GM18508 (cell line): ENCODE data around the gene CERK.
"Not testable (repeated sequence)": the region's sequence is repeated elsewhere in the genome, so short reads cannot be mapped to it uniquely, and the experiment has no call there.

ENCODE experiments used
- ATAC-seq: cut with Tn5 transposase; IDR thresholded peaks from one replicate; pipeline ENCODE4 v1.9.1; 2021; ENCODE audit warnings: moderate number of reproducible peaks; ENCODE audit not compliant: insufficient read depth, unreplicated experiment

The CERK gene

GRCh38 chr22:46634973-46635685, 102.9 kb downstream of the CERK start:
- not testable (repeated sequence) for ATAC-seq
